ENCODE data around the gene MSH5. TPM values are rescaled to one million over a fixed set of nuclear protein-coding genes. Genes with fewer than 3 reads are reported as not detected.
A peak's percentile ranks its signal among the peaks of the same experiment; 100 is the strongest.

The MSH5 gene
- total and polyA plus RNA-seq, 9 of the 15 experiments (the other 6 are each of a cell fraction or from before 2014, with no cell fraction given): 12.5 to 104 (median 46.6) TPM

GRCh38 chr6:31727034-31727716, 12.6 kb upstream of the MSH5 start (continued):
- TF ChIP-seq KDM5B (IDR thresholded peaks at IDR 0.05; ENCODE audit: insufficient replicate concordance, low read depth, low read length): peak; percentile 47
- TF ChIP-seq ZNF280A (IDR thresholded peaks at IDR 0.05; ENCODE audit: low read depth, partially characterized antibody): no peak
- TF ChIP-seq ATF1 (CRISPR knock-in tag; IDR thresholded peaks at IDR 0.05): no peak
- TF ChIP-seq ATF1 (tag; IDR thresholded peaks at IDR 0.05): peak; percentile 66
- no peak for TF ChIP-seq FOXK2 (conservative IDR thresholded peaks at IDR 0.05 in 1 of 2, IDR thresholded peaks at IDR 0.05 in 1 of 2; ENCODE audit: low read depth in 2 of 2)
- peak; percentile 69 for TF ChIP-seq PKNOX1 (IDR thresholded peaks at IDR 0.05)
- TF ChIP-seq ZNF197 (CRISPR knock-in tag; IDR thresholded peaks at IDR 0.05; ENCODE audit: low read depth): no peak
- TF ChIP-seq POLR2AphosphoS5 (IDR thresholded peaks at IDR 0.05; ENCODE audit: control insufficient read depth, insufficient read depth, low read depth, low read length): 0 out of 2 replicates have a peak, but pooled peaks have one; percentile 32
- TF ChIP-seq ZBTB5 (IDR thresholded peaks at IDR 0.05): peak; percentile 40; the same call in 1 of the 2 replicates
- TF ChIP-seq ZBED1 (IDR thresholded peaks at IDR 0.05): peak; percentile 62; the same call in 1 of the 2 replicates
- peak; percentile 11; the same call in 1 of the 2 replicates for TF ChIP-seq THAP12 (CRISPR knock-in tag; IDR thresholded peaks at IDR 0.05)
- TF ChIP-seq MEF2A (IDR thresholded peaks at IDR 0.05; ENCODE audit: control insufficient read depth, low read depth, low read length): no peak
- TF ChIP-seq MAFF (IDR thresholded peaks at IDR 0.05; ENCODE audit: low read length): peak; percentile 35; the same call in 1 of the 2 replicates
- peak; percentile 50; the same call in 1 of the 2 replicates for TF ChIP-seq CREB1 (IDR thresholded peaks at IDR 0.05)
- TF ChIP-seq CREB1 (CRISPR knock-in tag; IDR thresholded peaks at IDR 0.05): no peak
- TF ChIP-seq ATF6 (CRISPR knock-in tag; IDR thresholded peaks at IDR 0.05): no peak
- no peak for TF ChIP-seq ID3 (CRISPR knock-in tag; IDR thresholded peaks at IDR 0.05)
- peak; percentile 51; the same call in 1 of the 2 replicates for TF ChIP-seq ID3 (tag; IDR thresholded peaks at IDR 0.05)
